ENCODE data around the gene DGCR2.

DNA sequence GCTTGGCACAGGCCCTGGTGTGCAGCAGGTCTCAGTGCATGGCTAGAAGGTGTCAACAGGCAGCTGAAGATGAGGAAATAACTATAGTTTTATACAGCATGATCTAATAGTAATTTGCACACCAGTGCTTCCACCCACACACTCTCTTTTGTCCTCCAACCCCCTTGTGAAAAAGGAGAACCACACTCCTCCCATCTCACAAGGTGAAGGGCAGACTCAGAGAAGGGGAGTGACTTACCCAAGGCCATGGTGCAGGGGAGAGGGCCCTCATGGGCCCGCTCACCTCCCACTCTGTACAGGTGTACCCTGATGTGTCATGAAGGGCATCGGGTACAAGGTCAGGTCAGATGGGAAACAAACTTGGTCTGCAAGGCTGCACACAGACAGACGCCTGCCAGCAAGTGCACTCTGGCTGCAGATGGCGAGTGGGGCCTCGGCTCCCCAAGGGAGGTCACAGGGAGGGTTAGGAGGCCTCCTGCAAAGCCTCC, 53.4 kb downstream of the DGCR2 start:
- TF ChIP-seq, protein P1, sequence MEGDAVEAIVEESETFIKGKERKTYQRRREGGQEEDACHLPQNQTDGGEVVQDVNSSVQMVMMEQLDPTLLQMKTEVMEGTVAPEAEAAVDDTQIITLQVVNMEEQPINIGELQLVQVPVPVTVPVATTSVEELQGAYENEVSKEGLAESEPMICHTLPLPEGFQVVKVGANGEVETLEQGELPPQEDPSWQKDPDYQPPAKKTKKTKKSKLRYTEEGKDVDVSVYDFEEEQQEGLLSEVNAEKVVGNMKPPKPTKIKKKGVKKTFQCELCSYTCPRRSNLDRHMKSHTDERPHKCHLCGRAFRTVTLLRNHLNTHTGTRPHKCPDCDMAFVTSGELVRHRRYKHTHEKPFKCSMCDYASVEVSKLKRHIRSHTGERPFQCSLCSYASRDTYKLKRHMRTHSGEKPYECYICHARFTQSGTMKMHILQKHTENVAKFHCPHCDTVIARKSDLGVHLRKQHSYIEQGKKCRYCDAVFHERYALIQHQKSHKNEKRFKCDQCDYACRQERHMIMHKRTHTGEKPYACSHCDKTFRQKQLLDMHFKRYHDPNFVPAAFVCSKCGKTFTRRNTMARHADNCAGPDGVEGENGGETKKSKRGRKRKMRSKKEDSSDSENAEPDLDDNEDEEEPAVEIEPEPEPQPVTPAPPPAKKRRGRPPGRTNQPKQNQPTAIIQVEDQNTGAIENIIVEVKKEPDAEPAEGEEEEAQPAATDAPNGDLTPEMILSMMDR (conservative IDR thresholded peaks at IDR 0.05): no peak
- TF ChIP-seq ZFX (IDR thresholded peaks at IDR 0.05): no peak

All from C4-2B (cell line).